ENCODE results near the gene ADAT1.

ADAT1 gene

DNA sequence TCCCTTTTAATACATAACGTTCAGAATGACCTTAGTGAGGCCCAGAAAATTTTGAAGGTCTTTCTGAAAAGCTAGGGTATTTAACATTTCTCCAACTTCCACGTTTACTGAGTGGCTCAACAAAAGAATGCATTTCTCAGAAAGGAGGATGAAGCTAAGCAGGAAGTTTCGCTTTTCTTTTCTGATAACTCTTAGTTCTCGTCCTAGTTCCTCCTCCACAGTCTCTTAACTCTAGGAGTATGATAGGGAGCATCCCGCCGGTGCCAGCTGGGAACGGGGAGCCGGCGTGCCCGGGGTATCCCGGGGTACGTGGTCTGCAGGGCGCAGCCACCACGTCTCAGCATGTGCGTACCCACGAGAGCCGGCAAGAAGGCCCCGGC lies 24.0 kb upstream of the ADAT1 start:
- H3K27me3 ChIP-seq (ENCODE audit: control insufficient read depth in 5 of 5, insufficient read depth in 4 of 5, low read length in 5 of 5) = no peaks in the 10 kb centered on the region
- H3K9me3 ChIP-seq (ENCODE audit: control insufficient read depth in 5 of 5, low read length in 5 of 5) = no peaks in the 10 kb centered on the region
- peak overlapping the region; percentile 90 to 100 (median 96) for H3K4me3 ChIP-seq (ENCODE audit: low read depth in 1 of 5, low read length in 5 of 5)
- H3K4me1 ChIP-seq (ENCODE audit: control insufficient read depth in 5 of 5, insufficient read depth in 5 of 5, low read length in 5 of 5) = peaks cover 9 to 63% (median 57%) of the 10 kb centered on the region in 5 donors
- peak overlapping the region; percentile 88 for H3K27ac ChIP-seq (ENCODE audit: low read depth, low read length)
- peaks cover 13 to 15% (median 14%) of the 10 kb centered on the region in 5 donors for H3K36me3 ChIP-seq (ENCODE audit: control insufficient read depth in 5 of 5, insufficient read depth in 5 of 5, low read length in 5 of 5)
- peak overlapping the region; percentile 87 to 99 (median 96) for H3K9ac ChIP-seq (ENCODE audit: low read length in 5 of 5)

DNA sequence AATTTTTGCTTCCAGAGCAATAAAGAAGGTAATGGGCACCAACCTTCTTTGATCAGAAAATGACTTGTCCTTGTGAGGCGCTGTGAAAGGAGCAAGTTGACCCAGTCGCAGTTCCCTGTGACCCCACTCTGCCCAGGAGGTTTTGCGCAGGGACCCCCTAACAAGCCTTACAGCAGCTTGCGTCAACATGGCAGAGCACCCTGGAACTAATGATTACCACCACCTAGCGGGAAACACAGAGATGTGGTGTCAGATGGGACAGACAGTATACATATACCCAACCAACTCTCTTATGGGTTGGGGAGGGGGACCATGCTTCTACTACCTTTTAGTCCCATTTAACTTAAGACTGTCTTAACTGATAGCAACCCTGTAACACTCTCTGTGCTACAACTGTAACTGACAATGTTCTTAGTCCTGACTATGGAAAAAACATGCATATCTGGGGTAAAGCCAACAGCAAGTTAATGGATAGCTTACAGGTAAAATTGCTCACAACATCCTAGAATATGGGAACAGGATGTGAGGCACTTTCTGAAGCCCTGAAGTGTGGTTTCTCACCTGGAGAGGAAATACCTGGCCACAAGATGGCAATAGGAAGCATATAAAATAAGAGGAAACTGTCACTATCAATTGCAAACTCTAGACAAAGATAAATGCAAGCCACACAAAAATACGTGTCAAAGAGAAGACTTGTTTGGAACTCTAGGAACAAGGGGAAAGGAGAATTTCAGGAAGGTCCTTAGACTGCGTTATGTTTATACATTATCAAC lies 21.3 kb upstream of the ADAT1 start:
- Histone ChIP-seq H3K36me3 (ENCODE audit: control insufficient read depth in 5 of 5, insufficient read depth in 5 of 5, low read length in 5 of 5) (peaks cover 23 to 40% (median 35%) of the 10 kb centered on the region in 5 donors), H3K4me3 (ENCODE audit: low read depth in 1 of 5, low read length in 5 of 5) (no peak overlapping the region), H3K4me1 (ENCODE audit: control insufficient read depth in 5 of 5, insufficient read depth in 5 of 5, low read length in 5 of 5) (peaks cover 7 to 39% (median 30%) of the 10 kb centered on the region in 5 donors), H3K9ac (ENCODE audit: low read length in 5 of 5) (peak overlapping the region in 1 of 5 donors; percentile 28), H3K27ac (ENCODE audit: low read depth, low read length) (peak overlapping the region; percentile 24), H3K9me3 (ENCODE audit: control insufficient read depth in 5 of 5, low read length in 5 of 5) (no peaks in the 10 kb centered on the region), H3K27me3 (ENCODE audit: control insufficient read depth in 5 of 5, insufficient read depth in 4 of 5, low read length in 5 of 5) (no peaks in the 10 kb centered on the region)

DNA sequence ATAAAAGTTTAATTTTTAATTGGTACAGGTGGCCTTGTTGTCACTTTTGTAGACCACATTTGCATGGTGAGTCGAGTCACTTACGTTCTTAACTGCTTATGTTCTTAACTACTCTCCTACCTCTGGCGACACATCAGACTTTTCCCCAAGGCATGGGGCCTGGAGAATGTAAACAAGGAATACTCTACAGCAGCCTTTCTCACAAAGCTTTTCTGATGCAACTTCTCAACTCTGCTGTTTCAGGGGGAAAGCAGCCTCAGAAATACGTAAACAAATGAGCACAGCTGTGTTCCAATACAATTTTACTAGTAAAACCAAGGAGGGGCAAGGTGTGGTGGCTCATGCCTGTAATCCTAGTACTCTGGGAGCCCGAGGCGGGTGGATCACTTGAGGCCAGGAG lies 17.5 kb upstream of the ADAT1 start:
- H3K36me3 ChIP-seq (ENCODE audit: control insufficient read depth in 5 of 5, insufficient read depth in 5 of 5, low read length in 5 of 5) = peaks cover 39 to 69% (median 57%) of the 10 kb centered on the region in 5 donors
- H3K27ac ChIP-seq (ENCODE audit: low read depth, low read length) = no peak overlapping the region
- no peaks in the 10 kb centered on the region for H3K27me3 ChIP-seq (ENCODE audit: control insufficient read depth in 5 of 5, insufficient read depth in 4 of 5, low read length in 5 of 5)
- H3K4me1 ChIP-seq (ENCODE audit: control insufficient read depth in 5 of 5, insufficient read depth in 5 of 5, low read length in 5 of 5) = peaks cover 2 to 19% (median 13%) of the 10 kb centered on the region in 5 donors
- no peaks in the 10 kb centered on the region for H3K9me3 ChIP-seq (ENCODE audit: control insufficient read depth in 5 of 5, low read length in 5 of 5)
- H3K9ac ChIP-seq (ENCODE audit: low read length in 5 of 5) = no peak overlapping the region
- no peak overlapping the region for H3K4me3 ChIP-seq (ENCODE audit: low read depth in 1 of 5, low read length in 5 of 5)

DNA sequence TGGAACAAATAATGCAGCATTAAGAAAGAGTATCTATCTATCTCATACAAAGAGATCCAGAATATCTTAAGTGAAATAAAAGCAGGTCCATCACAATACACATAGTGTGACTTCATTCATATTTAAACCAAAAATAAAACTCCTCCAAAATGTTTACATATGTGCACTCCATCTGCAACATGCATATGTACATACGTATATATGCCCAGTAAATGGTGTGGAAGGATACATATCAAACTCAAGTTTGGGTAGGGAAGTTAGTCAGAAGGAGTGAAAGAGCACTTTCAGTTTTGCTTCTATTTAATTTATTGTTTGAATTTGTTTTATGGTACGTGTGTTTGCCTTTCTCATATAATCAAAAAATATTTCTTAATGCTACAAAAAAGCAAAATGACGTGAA lies 12.0 kb upstream of the ADAT1 start:
- Histone ChIP-seq H3K4me1 (ENCODE audit: control insufficient read depth in 5 of 5, insufficient read depth in 5 of 5, low read length in 5 of 5) (no peaks in the 10 kb centered on the region), H3K36me3 (ENCODE audit: control insufficient read depth in 5 of 5, insufficient read depth in 5 of 5, low read length in 5 of 5) (peaks cover 44 to 88% (median 78%) of the 10 kb centered on the region in 5 donors), H3K9ac (ENCODE audit: low read length in 5 of 5) (no peak overlapping the region), H3K27ac (ENCODE audit: low read depth, low read length) (no peak overlapping the region), H3K9me3 (ENCODE audit: control insufficient read depth in 5 of 5, low read length in 5 of 5) (no peaks in the 10 kb centered on the region), H3K27me3 (ENCODE audit: control insufficient read depth in 5 of 5, insufficient read depth in 4 of 5, low read length in 5 of 5) (no peaks in the 10 kb centered on the region), H3K4me3 (ENCODE audit: low read depth in 1 of 5, low read length in 5 of 5) (no peak overlapping the region)

DNA sequence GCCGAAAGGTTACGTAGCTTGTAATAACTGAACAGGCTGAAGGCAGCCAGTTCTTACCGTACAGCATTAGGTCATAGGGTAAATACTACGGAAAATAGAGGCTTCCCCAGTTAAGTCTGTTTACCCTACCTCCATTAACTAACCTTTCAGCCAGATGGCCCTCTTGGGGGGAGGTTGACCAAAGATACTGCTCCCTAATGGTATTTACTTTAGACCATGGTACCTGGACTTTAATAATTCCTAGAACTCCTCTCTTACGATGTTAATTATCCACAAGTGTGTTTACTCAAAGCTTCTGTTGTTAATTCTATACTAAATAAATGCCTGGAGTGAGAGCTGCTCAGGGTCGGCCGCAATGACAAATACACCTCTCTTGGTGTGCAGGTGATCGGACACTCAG lies 9.8 kb upstream of the ADAT1 start:
- Histone ChIP-seq H3K27ac (ENCODE audit: low read depth, low read length) (no peak overlapping the region), H3K36me3 (ENCODE audit: control insufficient read depth in 5 of 5, insufficient read depth in 5 of 5, low read length in 5 of 5) (peaks cover 41 to 92% (median 89%) of the 10 kb centered on the region in 5 donors), H3K4me1 (ENCODE audit: control insufficient read depth in 5 of 5, insufficient read depth in 5 of 5, low read length in 5 of 5) (peaks cover 0 to 10% (median 0%) of the 10 kb centered on the region in 5 donors), H3K9me3 (ENCODE audit: control insufficient read depth in 5 of 5, low read length in 5 of 5) (no peaks in the 10 kb centered on the region), H3K9ac (ENCODE audit: low read length in 5 of 5) (no peak overlapping the region), H3K4me3 (ENCODE audit: low read depth in 1 of 5, low read length in 5 of 5) (no peak overlapping the region), H3K27me3 (ENCODE audit: control insufficient read depth in 5 of 5, insufficient read depth in 4 of 5, low read length in 5 of 5) (no peaks in the 10 kb centered on the region)

DNA sequence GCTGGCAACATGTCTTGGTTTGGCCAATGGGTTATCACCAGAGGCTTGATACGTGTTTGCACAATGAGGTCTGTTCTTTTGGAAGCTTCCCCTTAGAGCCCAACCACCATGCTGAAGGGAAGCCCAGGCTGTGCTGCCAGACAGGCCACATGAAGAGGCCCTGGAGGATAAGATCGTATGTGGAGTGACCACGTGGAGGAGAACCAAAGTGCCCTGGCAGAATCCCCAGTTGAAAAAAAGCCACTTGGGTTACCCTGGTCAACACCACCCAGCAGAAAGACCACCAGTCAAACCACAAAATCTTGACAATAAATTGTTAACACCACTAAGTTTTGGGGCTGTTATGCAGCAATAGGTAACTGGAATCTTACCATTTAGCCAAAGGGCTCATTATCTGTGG lies 7.0 kb upstream of the ADAT1 start:
- H3K9ac ChIP-seq (ENCODE audit: low read length in 5 of 5) = no peak overlapping the region
- no peaks in the 10 kb centered on the region for H3K9me3 ChIP-seq (ENCODE audit: control insufficient read depth in 5 of 5, low read length in 5 of 5)
- no peak overlapping the region for H3K27ac ChIP-seq (ENCODE audit: low read depth, low read length)
- peaks cover 0 to 12% (median 0%) of the 10 kb centered on the region in 5 donors for H3K4me1 ChIP-seq (ENCODE audit: control insufficient read depth in 5 of 5, insufficient read depth in 5 of 5, low read length in 5 of 5)
- H3K36me3 ChIP-seq (ENCODE audit: control insufficient read depth in 5 of 5, insufficient read depth in 5 of 5, low read length in 5 of 5) = peaks cover 38 to 94% (median 88%) of the 10 kb centered on the region in 5 donors
- no peak overlapping the region for H3K4me3 ChIP-seq (ENCODE audit: low read depth in 1 of 5, low read length in 5 of 5)
- H3K27me3 ChIP-seq (ENCODE audit: control insufficient read depth in 5 of 5, insufficient read depth in 4 of 5, low read length in 5 of 5) = no peaks in the 10 kb centered on the region

DNA sequence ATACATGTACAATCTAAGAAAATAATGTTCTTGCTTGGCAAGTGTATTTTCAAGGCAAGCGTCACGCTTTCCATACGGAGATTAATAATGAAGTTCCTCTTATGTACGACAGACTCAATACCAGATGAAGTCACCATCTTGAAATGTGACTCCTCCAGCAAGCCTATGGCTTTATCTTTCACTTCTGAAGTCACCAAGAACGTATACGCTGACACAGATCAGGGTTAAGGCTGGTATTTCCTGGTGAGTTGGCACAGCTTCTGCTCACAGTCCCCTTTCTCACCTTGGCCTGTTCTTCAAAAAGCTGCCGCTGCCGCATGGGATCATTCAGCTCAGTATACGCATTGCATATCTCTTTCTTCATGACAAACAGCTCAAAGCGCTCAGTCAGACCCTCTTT lies 6.1 kb upstream of the ADAT1 start:
- Histone ChIP-seq H3K4me3 (ENCODE audit: low read depth in 1 of 5, low read length in 5 of 5) (no peak overlapping the region), H3K9ac (ENCODE audit: low read length in 5 of 5) (no peak overlapping the region), H3K36me3 (ENCODE audit: control insufficient read depth in 5 of 5, insufficient read depth in 5 of 5, low read length in 5 of 5) (peaks cover 32 to 84% (median 79%) of the 10 kb centered on the region in 5 donors), H3K27me3 (ENCODE audit: control insufficient read depth in 5 of 5, insufficient read depth in 4 of 5, low read length in 5 of 5) (no peaks in the 10 kb centered on the region), H3K27ac (ENCODE audit: low read depth, low read length) (no peak overlapping the region), H3K9me3 (ENCODE audit: control insufficient read depth in 5 of 5, low read length in 5 of 5) (no peaks in the 10 kb centered on the region), H3K4me1 (ENCODE audit: control insufficient read depth in 5 of 5, insufficient read depth in 5 of 5, low read length in 5 of 5) (peaks cover 0 to 12% (median 0%) of the 10 kb centered on the region in 5 donors)

GRCh38 chr16:75628351-75628750 lies 5.3 kb upstream of the ADAT1 start:
- Histone ChIP-seq H3K4me1 (ENCODE audit: control insufficient read depth in 5 of 5, insufficient read depth in 5 of 5, low read length in 5 of 5) (peaks cover 0 to 12% (median 4%) of the 10 kb centered on the region in 5 donors), H3K36me3 (ENCODE audit: control insufficient read depth in 5 of 5, insufficient read depth in 5 of 5, low read length in 5 of 5) (peaks cover 27 to 76% (median 71%) of the 10 kb centered on the region in 5 donors), H3K9me3 (ENCODE audit: control insufficient read depth in 5 of 5, low read length in 5 of 5) (no peaks in the 10 kb centered on the region), H3K27ac (ENCODE audit: low read depth, low read length) (no peak overlapping the region), H3K27me3 (ENCODE audit: control insufficient read depth in 5 of 5, insufficient read depth in 4 of 5, low read length in 5 of 5) (no peaks in the 10 kb centered on the region), H3K9ac (ENCODE audit: low read length in 5 of 5) (no peak overlapping the region), H3K4me3 (ENCODE audit: low read depth in 1 of 5, low read length in 5 of 5) (no peak overlapping the region)

DNA sequence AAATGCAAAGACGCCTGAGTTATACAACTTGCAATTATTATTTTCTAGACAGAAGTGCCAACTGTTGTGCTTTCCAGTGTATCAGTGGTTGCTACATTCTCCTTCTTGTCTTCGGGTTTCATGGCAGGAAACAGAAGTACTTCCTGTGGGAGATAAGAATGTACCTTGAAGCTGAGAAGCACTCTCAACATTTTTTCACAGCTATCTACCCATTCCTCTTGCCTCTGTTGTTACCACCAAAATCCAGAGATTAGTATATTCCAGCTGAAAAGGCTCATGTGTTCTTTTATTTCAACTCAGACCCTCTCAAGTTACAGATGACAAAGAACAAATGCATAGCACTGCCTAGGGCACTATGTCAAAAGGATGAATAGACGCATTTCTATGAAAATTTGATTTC lies 4.8 kb upstream of the ADAT1 start:
- Histone ChIP-seq H3K4me3 (ENCODE audit: low read depth in 1 of 5, low read length in 5 of 5) (no peak overlapping the region), H3K27ac (ENCODE audit: low read depth, low read length) (no peak overlapping the region), H3K9ac (ENCODE audit: low read length in 5 of 5) (no peak overlapping the region), H3K9me3 (ENCODE audit: control insufficient read depth in 5 of 5, low read length in 5 of 5) (no peaks in the 10 kb centered on the region), H3K36me3 (ENCODE audit: control insufficient read depth in 5 of 5, insufficient read depth in 5 of 5, low read length in 5 of 5) (peaks cover 26 to 72% (median 69%) of the 10 kb centered on the region in 5 donors), H3K4me1 (ENCODE audit: control insufficient read depth in 5 of 5, insufficient read depth in 5 of 5, low read length in 5 of 5) (peaks cover 0 to 12% (median 4%) of the 10 kb centered on the region in 5 donors), H3K27me3 (ENCODE audit: control insufficient read depth in 5 of 5, insufficient read depth in 4 of 5, low read length in 5 of 5) (no peaks in the 10 kb centered on the region)

DNA sequence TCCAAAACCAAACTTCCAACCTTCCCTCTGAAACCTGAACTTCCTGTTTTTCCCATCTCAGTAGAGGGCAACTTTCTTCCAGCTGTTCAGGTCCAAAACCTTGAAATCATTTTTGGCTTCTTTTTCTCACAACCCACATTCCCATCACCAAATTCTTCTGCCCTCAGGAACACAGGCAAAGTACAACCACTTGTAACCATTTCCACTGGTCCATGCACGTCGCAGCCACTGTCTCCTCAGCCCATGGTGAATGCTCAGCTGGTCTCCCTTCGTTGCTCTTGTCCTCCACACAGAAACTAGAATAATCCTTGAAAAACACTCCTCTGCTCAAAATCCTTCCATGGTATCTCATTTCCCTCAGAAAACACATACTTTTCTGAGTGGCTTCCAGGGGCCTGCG lies 3.7 kb upstream of the ADAT1 start:
- Histone ChIP-seq H3K27ac (ENCODE audit: low read depth, low read length) (no peak overlapping the region), H3K27me3 (ENCODE audit: control insufficient read depth in 5 of 5, insufficient read depth in 4 of 5, low read length in 5 of 5) (no peaks in the 10 kb centered on the region), H3K4me1 (ENCODE audit: control insufficient read depth in 5 of 5, insufficient read depth in 5 of 5, low read length in 5 of 5) (peaks cover 5 to 21% (median 13%) of the 10 kb centered on the region in 5 donors), H3K9me3 (ENCODE audit: control insufficient read depth in 5 of 5, low read length in 5 of 5) (no peaks in the 10 kb centered on the region), H3K9ac (ENCODE audit: low read length in 5 of 5) (no peak overlapping the region), H3K4me3 (ENCODE audit: low read depth in 1 of 5, low read length in 5 of 5) (no peak overlapping the region), H3K36me3 (ENCODE audit: control insufficient read depth in 5 of 5, insufficient read depth in 5 of 5, low read length in 5 of 5) (peaks cover 22 to 63% (median 60%) of the 10 kb centered on the region in 5 donors)

Measured in subcutaneous abdominal adipose tissue (tissue), 5 donors.